GM19468 (cell line): ENCODE data around the gene CIZ1.
"Not testable (repeated sequence)": the region's sequence is repeated elsewhere in the genome, so short reads cannot be mapped to it uniquely, and the experiment has no call there.

Experiments used
- ATAC-seq: cut with Tn5 transposase; IDR thresholded peaks from one replicate; pipeline ENCODE4 v1.9.1; 2021; ENCODE audit warnings: mild to moderate bottlenecking, moderate library complexity, moderate number of reproducible peaks; ENCODE audit not compliant: unreplicated experiment; ENCODE audit errors: extremely low read depth

CIZ1 gene

DNA sequence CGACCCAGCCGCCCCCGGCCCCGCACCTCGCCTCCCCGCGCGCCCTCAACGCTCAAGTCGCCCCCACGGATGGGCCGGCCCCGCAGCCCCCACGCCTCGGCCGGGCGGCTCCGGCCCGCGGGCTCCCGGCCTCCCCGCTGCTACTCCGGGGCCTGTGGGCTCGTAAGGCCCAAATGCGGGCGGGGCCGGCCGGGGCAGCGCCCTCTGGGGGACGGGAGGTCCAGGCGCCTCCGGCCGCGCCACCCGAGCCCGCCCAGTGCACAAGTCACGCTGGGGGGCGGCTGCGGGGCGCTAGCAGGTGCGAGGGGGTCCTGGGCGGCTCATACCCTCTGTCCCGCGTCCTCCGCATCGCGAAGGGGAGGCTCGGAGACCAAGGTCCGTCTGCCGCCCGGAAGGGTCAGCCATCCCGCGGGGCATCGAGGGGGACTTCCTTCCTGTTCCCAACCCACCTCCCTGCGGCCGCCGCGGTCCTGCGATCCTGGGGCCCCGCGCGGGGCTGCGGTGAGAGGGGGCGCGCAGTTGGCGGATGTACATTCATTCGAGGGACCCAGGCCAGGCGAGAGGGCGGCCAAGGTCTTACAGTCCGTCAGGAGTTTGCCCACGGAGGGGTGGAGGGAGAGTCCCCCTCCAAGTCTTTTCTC lies at the start of gene CIZ1:
Gene CIZ1, minus strand, starts transcription at position 167 of the 641 bp plus-strand sequence. CDS start 715 bp downstream, outside the sequence.
- ATAC-seq = peak; percentile 64

DNA sequence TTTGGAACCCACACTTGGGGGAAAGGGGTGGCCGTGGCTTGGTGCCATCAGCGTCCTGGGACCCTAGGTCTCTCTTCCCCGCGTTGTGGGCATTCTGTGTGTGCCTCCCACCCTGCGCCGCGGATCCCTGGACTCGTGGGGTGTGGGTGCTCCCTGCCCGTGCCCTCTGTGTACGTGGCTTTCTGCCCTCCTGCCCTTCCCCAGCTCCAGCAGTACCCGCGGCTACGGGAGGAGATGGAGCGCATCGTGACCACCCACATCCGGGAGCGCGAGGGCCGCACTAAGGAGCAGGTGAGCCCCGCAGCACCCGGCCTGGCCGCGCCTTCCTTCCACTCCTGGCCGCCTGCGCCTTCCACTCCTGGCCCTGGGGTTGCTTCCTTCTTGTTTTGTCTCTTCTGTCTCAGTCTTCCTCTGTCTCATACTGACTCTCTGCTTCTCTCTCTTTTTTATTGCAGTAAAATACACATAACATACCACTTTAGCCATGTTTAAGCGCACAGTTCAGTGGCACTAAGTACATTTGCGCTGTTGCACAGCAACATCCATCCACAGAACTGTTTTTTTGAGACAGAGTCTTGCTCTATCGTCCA lies 42.5 kb upstream of the CIZ1 start:
- ATAC-seq = no peak

GRCh38 chr9:128232528-128233428 lies 41.4 kb upstream of the CIZ1 start:
- no peak for ATAC-seq

DNA sequence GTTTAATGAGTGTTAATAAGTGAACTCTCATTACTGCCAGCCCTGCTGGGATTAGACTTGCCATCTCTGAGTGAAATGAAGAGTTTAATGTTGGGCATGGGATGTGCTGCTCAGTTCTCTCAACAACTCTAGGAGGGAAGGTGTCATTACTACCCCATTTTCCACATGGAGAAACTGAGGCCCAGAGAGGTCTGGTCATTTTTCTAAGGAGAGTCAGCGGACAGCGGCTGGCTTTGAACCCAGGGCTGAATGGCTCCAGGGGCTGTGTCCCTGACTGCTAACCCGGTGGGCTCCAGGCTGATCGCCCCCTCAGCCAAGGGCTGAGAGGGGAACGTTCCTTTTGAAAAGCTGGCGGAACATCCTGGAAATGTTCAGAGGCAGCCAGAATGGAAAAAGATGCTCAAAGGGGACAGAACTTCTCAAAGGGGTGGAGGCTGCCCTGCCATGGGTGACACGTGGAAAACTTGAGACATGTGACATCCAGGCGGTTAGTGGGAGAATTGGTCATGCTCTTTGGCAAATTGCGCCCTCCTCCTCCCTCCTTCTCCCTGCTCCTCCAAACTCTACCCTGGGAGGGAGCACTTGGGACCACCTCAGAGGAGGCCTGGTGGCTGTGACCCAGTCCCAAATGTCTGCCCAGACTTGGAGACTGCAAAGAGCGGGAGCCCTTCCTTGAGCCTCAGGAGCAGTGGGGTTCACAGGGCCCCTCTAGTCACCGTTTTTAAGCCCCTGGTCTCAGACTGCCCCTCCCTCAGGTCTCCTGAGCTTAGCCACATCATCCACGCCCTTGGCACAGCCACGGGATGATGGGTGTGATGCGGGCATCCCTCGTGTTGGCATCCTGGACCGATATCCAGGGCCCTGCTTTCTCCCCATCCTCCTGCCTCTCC lies 40.5 kb upstream of the CIZ1 start:
- ATAC-seq = no peak

GRCh38 chr9:128230897-128231296 lies 39.5 kb upstream of the CIZ1 start:
- not testable (repeated sequence) for ATAC-seq

DNA sequence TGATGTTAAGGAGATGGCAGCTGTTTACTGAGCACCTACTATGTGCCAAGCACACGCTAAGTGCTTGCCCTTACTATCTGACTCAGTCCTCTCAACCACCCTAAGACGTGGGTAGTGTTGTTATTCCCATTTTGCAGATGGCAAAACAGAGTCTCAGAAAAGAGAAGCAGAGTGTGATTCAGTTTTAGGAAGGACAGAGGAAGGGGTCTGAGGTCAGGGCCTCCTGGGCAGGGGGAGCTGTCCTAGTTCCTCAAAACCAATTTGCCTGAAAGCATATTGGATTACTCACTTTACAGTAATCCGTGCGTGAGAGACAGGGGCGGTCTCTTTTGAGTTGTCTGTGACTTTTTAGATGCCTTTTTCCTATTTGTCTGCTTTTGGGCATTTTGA lies 35.0 kb upstream of the CIZ1 start:
- no peak for ATAC-seq

DNA sequence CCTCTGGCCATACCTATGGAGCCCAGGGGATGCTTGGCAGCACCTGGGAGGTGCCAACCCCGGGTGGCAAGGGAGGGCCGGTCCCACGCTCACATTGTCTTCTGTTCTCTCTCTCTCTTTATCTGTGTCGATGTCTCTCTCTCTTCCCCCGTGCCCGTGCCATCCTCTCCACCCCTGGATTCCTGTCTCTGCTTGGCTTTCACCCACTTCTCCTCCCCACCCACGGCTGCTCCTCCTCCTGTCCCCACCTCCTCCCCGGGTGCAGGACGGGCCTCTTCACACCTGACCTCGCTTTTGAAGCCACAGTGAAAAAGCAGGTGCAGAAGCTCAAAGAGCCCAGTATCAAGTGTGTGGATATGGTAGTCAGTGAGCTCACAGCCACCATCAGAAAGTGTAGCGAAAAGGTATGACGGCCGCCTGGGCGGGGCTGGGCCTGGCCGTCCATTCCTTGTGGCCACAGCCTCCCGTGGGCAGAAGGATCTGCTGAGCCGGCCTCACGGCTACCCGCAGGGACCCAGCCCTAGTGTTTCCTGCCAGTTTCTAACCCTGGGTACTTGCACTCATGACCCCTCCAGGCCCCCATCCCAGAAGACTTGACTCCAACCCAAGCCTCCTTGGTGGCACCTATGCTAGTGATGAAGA lies 34.5 kb upstream of the CIZ1 start:
- ATAC-seq = no peak

- ATAC-seq = no peak
Measured at GRCh38 chr9:128224877-128225276, 33.5 kb upstream of the CIZ1 start.

GRCh38 chr9:128222880-128223670 lies 31.7 kb upstream of the CIZ1 start:
- ATAC-seq = no peak

DNA sequence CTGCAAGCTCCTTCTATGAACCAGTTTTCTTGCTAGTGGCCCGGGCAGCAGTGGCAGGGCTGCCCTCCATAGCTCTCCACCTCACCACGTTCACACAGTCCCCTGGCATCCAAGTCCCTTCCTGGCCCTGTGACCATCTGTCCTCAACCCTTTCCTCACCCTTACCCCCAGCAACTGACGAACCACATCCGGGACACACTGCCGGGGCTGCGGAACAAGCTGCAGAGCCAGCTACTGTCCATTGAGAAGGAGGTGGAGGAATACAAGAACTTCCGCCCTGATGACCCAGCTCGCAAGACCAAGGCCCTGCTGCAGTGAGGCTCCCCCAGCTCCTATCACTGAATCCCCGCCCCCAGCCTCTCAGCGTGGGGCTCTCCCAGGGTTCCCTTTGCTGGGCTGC lies 30.7 kb upstream of the CIZ1 start:
- no peak for ATAC-seq

DNA sequence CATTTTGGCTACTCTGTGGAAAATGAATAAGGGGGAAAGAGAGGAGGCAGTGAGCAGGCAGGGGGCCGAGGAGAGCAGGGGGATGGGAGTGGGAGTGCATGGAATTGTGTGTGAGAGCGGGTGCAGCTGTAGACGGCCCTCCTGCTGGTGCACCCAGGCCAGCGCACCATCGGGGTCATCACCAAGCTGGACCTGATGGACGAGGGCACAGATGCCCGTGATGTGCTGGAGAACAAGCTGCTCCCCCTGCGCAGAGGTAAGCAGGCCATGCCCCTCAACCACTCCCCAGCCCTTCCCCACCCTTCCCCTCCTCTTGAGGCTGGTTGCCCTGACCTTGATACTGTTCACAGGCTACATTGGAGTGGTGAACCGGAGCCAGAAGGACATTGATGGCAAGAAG lies 28.5 kb upstream of the CIZ1 start:
- ATAC-seq = no peak

GRCh38 chr9:128218518-128219389 lies 27.4 kb upstream of the CIZ1 start:
- ATAC-seq = peak; percentile 71

DNA sequence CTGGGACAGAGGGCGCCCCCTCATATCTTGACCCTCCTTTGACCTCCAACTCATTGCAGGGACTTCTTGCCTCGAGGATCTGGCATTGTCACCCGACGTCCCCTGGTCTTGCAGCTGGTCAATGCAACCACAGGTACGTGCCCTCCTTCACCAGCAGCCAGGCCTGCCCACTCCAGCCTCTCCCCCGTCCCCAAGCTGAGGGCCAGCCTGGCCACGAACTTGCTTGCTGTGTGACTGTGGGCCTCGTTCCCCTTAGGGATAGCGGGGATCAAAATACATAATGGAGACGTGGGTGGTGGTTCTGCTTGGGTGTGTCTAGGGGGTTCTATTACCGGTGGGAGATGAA lies 26.8 kb upstream of the CIZ1 start:
- ATAC-seq = no peak

DNA sequence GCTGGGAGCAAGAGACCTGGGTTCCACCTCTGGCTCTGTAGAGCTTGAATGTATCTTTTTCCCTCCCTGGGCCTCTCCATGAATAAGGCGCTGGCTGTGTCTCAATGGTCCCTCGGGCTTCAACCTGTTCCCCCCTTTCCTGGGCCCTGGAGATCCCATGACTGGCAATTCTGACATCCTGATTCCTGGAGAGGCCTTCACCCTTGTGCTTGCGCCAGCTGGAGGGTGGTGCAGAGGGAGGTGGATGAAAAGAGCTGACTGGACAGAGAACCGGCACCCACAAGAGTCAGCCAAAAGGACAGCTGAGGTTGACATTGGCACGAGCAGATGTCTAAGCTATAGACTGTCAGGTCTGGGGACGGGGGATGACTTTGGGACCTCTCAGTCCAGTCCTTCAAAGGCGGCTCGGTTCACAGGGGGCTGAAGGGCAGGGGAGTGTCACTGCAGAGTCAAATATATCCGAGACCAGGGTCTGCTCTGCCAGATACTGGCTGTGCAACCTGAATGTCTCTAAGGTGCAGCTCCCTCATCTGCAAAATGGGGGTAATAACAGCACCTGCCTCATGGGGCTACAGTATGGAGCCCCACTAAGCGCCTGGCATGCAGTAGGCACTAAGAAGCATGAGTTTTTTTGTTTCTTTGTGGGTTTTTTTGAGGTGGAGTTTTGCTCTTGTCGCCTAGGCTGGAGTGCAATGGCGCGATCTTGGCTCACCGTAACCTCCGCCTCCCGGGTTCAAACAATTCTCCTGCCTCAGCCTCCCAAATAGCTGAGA lies 25.6 kb upstream of the CIZ1 start:
- no peak for ATAC-seq

GRCh38 chr9:128215491-128216409 lies 24.4 kb upstream of the CIZ1 start:
- no peak for ATAC-seq
